Activated CD8-positive, alpha-beta T cell treated with anti-CD3 and anti-CD28 coated beads for 36 hours (primary cell): ENCODE measurements around the gene KATNA1. TPM values are rescaled to one million over a fixed set of nuclear protein-coding genes. Genes with fewer than 3 reads are reported as not detected.

Experiments
- ATAC-seq: fragments of 200-7000 bp; cut with Tn5 transposase; one replicate; pipeline ENCODE4 v1.10.0; 2021; ENCODE audit warnings: mild to moderate bottlenecking, moderate library complexity
- CTCF ChIA-PET: fragments of 350-600 bp; sonication (Branson Sonifier 250); formaldehyde crosslinking; loops from one replicate; lab custom pipeline; 2021; ENCODE audit warnings: antibody characterized with exemption; lab: Charles Lee
- POLR2A ChIA-PET: fragments of 350-600 bp; sonication (Branson Sonifier 250); formaldehyde crosslinking; loops from one replicate; lab custom pipeline; 2021; ENCODE audit warnings: antibody characterized with exemption; lab: Charles Lee
- DNase-seq: peaks from one replicate; pipeline ENCODE4 v3.0.0-alpha.2; 2020
- H3K27ac Mint-ChIP-seq: one replicate; pipeline ENCODE4 v1.8.0; 2021; ENCODE audit warnings: mild to moderate bottlenecking, mixed read lengths
- H3K27me3 Mint-ChIP-seq: one replicate; pipeline ENCODE4 v1.8.0; 2021; ENCODE audit warnings: mixed read lengths
- H3K36me3 Mint-ChIP-seq: one replicate; pipeline ENCODE4 v1.8.0; 2021; ENCODE audit warnings: low read depth, mixed read lengths
- H3K4me1 Mint-ChIP-seq: one replicate; pipeline ENCODE4 v1.8.0; 2021; ENCODE audit warnings: low read depth, mixed read lengths
- H3K4me3 Mint-ChIP-seq: one replicate; pipeline ENCODE4 v1.8.0; 2021; ENCODE audit warnings: mild to moderate bottlenecking, moderate library complexity, mixed read lengths
- H3K9me3 Mint-ChIP-seq: one replicate; pipeline ENCODE4 v1.8.0; 2021; ENCODE audit warnings: mixed read lengths
- CTCF ChIP-seq: fragments of 200-600 bp; IDR thresholded peaks from one replicate; pipeline ENCODE4 v1.8.0; 2022; ENCODE audit warnings: antibody characterized with exemption, mild to moderate bottlenecking
- intact Hi-C: fragments of 100-400 bp; cut with micrococcal nuclease; formaldehyde crosslinking; loops from one replicate; pipeline ENCODE4 v1.10.0; 2022
- total RNA-seq, 2 experiments: library from RNA; stranded (reverse); gene quantifications; one replicate each; pipeline ENCODE4 v1.2.3, GENCODE V29; 2021

KATNA1 gene
- total RNA-seq, 2 experiments from 2014 or later: 18.8 to 19.7 TPM

DNA sequence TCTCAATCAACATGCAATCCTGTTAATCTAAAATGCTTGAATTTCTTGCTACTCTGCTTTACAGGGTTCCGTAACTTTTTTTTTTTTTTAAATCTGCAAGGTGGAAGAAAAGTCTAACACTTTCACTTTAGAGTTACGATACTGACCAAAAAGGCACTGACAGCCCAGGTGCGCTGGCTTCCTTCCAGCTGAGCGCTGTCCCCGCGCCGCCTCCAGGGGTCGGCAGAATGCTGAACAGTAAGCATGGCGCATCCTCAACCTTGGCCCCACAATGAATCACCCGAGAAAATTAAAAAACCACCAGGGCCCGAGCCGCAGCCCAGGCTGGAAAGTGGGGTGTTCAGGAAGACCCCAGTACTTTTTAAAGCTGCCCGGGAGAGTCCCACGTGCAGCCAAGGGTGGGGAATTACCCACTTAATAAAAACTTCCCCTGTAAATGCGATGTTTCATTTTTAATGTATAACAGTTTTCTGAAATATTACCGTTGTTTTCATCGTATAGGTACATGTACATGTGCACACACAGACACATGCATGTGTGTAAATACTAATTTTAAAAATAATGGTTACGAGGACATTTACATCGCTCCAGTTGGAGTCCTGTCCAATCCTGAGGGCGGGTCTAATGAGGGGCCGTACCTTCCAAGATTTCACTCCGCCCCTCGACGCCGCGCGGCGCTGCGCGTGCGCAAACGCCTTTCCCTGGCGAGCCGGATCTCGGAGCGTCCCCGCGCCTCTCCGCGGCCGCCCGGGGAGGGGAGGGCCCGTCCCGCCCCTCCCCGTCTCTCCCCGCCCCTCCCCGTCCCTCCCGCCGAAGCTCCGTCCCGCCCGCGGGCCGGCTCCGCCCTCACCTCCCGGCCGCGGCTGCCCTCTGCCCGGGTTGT is 82.7 kb downstream of the KATNA1 start, which contains the start of gene GINM1:
GINM1 (plus strand) TSS at position 849 of the 883 bp plus-strand sequence. CDS start 40 bp downstream, outside the sequence.
- H3K27me3 Mint-ChIP-seq: no peaks in the 10 kb centered on the region
- DNase-seq: peak; percentile 97
- peak within 1 kb of the TSS; percentile 89 for H3K27ac Mint-ChIP-seq
- ATAC-seq: peak; percentile 90
- no peaks in the 10 kb centered on the region for H3K36me3 Mint-ChIP-seq
- H3K4me1 Mint-ChIP-seq: peaks cover 30% of the 10 kb centered on the region
- ChIA-PET CTCF (interaction anchor here (1.0 to 3.7 kb wide), 5 partner anchors 14 to 80 kb away, joined by 3 to 27 read pairs (median 10); partner anchors contain the start of genes PPIL4 and ZC3H12D), POLR2A (interaction anchor here (0.5 to 1.2 kb wide), 4 partner anchors 13 to 441 kb away, joined by 3 to 12 read pairs (median 4); partner anchors contain the start of gene PPIL4)
- H3K9me3 Mint-ChIP-seq: no peaks in the 10 kb centered on the region
- peak within 1 kb of the TSS; percentile 93 for H3K4me3 Mint-ChIP-seq
- peak; percentile 71 for TF ChIP-seq CTCF
- intact Hi-C loops: no loop called here

DNA sequence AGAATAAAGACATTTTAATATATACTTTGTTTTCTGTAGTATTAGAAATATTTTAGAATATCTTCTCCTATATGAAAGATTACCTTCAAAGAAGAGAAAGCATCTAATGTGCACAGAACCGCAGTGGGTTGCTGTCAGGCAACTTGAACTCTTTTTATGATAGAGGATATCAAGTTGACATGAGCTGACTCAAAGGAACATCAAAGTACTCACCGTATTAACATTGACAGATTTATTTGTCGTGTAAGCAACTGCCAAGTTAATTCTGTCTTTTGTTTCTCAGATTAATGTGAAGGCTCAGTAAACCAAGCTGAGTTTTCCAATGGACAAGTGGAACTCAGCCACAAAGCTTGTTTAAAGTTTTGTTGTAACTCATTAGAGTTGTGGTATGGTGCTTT is 84.6 kb downstream of the KATNA1 start:
- ChIA-PET POLR2A (interaction anchor here (1.0 kb wide), 1 partner anchor 17 kb away, joined by 5 read pairs; no protein-coding TSS in a partner anchor), CTCF (interaction anchor here (2.4 to 3.7 kb wide), 3 partner anchors 12 to 18 kb away, joined by 10 to 27 read pairs (median 14); partner anchors contain the start of gene PPIL4)
- Mint-ChIP-seq H3K4me1 (peaks cover 26% of the 10 kb centered on the region), H3K27me3 (no peaks in the 10 kb centered on the region), H3K36me3 (no peaks in the 10 kb centered on the region), H3K9me3 (no peaks in the 10 kb centered on the region), H3K27ac (no peak overlapping the region), H3K4me3 (no peak overlapping the region)
- no peak for TF ChIP-seq CTCF
- intact Hi-C loops: no loop called here
- ATAC-seq (no peak), DNase-seq (no peak)

DNA sequence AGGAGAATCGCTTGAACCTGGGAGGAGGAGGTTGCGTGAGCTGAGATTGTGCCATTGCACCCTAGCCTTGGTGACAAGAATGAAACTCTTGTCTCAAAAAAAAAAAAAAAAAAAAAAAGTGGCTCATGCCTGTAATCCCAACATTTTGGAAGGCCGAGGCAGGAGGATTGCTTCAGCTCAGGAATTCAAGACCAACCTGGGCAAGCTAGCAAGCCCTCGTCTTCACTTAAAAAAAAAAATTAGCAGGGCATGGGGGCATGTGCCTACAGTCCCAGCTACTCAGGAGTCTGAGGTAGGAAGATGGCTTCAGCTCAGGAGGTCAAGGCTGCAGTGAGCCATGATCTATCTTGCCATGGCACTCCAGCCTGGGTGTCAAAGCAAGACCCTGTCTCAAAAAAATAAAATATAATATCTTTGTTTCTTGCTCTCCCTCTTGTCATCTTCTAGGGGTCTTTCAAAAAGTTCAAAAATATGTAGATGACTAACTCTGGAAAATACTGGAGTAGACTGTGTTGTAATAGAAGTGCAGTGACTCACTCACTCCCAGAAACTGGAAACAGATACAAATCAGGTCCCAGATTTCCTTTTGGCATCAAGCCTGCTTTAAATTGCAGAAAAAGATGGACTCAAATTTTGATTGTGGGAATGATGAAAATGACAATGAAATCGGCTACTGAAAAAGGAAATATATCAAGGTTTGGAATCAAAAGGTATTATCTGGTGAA is 85.1 kb downstream of the KATNA1 start:
- ChIA-PET POLR2A (no interaction called here), CTCF (interaction anchor here (1.2 to 3.7 kb wide), 4 partner anchors 12 to 141 kb away, joined by 3 to 27 read pairs (median 18); partner anchors contain the start of gene PPIL4)
- ATAC-seq: no peak
- no peaks in the 10 kb centered on the region for H3K36me3 Mint-ChIP-seq
- no peak for DNase-seq
- no peak overlapping the region for H3K4me3 Mint-ChIP-seq
- no peak overlapping the region for H3K27ac Mint-ChIP-seq
- intact Hi-C loops: no loop called here
- H3K27me3 Mint-ChIP-seq: no peaks in the 10 kb centered on the region
- TF ChIP-seq CTCF: no peak
- H3K9me3 Mint-ChIP-seq: no peaks in the 10 kb centered on the region
- peaks cover 26% of the 10 kb centered on the region for H3K4me1 Mint-ChIP-seq

DNA sequence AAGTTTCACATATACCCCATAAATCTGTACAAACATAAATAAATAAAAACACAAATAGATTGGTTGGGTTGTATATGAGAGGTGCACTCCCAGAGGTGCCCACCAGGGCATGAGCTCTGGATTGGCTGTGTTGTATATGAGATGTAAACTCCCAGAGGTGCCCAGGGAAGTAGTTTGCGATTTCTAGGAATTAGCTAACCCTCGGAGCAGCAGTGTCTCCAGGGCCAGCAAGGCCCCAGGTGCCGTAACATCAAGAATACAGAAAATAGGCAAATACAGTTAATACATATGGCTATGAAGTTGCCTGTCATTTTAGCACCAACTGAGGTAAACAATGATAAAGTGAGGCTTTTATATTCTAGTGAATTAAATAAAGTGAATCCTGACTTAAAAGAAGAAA is 87.8 kb downstream of the KATNA1 start:
- Mint-ChIP-seq H3K36me3 (no peaks in the 10 kb centered on the region), H3K4me1 (peaks cover 13% of the 10 kb centered on the region), H3K9me3 (no peaks in the 10 kb centered on the region), H3K4me3 (no peak overlapping the region), H3K27me3 (peaks cover 3% of the 10 kb centered on the region), H3K27ac (no peak overlapping the region)
- peak; percentile 61 for TF ChIP-seq CTCF
- peak; percentile 46 for DNase-seq
- intact Hi-C loops: no loop called here
- ATAC-seq: no peak
- POLR2A ChIA-PET: interaction anchor here (0.7 kb wide), 1 partner anchor 153 kb away, joined by 3 read pairs; no protein-coding TSS in a partner anchor
- CTCF ChIA-PET: interaction anchor here (0.9 to 3.4 kb wide), 6 partner anchors 9 to 98 kb away, joined by 3 to 21 read pairs (median 4); partner anchors contain the start of gene PPIL4
